NCI-H1417 (cell line): ENCODE results near the gene IL13.
A peak's percentile ranks its signal among the peaks of the same experiment; 100 is the strongest.
"Not testable (repeated sequence)": the region's sequence is repeated elsewhere in the genome, so short reads cannot be mapped to it uniquely, and the experiment has no call there.

Experiments
- DNase-seq, 3 experiments: peaks; one replicate each; lab custom pipeline; 2025; lab: John Stamatoyannopoulos, UW

Gene IL13

DNA sequence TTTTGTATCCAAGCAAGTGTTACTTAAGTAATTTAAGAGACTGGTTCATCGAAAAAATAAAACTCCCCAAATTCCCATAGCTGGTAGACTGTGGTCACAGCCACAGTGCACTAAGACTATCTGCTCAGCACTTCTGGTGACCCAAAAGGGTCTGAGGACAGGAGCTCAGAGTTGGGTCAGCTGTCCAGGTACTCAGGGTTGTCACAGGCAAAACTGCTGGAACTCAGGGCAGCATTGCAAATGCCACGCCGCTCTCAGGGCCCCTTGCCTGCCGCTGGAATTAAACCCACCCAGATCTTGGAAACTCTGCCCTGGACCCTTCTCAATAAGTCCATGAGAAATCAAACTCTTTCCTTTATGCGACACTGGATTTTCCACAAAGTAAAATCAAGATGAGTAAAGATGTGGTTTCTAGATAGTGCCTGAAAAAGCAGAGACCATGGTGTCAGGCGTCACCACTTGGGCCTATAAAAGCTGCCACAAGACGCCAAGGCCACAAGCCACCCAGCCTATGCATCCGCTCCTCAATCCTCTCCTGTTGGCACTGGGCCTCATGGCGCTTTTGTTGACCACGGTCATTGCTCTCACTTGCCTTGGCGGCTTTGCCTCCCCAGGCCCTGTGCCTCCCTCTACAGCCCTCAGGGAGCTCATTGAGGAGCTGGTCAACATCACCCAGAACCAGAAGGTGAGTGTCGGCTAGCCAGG is at the start of gene IL13:
IL13 (plus strand) TSS at position 498 of the 705 bp plus-strand sequence; CDS start at position 512, 14 bp downstream.
- no peak for DNase-seq

DNA sequence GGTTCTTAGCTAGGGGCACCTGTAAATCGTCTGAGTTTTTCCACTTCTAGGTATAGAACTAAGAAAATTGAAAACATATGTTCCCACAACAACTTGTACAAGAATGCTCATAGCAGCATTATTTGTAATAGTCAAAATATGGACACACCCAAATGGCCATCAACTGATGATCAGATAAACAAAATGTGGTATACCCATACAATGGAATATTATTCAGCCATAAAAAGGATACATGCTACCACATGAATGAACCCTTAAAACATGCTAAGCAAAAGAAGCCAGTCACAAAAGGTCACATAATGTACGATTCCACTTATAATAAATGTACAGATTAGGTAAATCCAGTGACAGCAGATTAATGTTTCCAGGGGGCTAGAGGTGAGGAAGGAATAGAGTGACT is 46.0 kb upstream of the IL13 start:
- DNase-seq: no peak

DNA sequence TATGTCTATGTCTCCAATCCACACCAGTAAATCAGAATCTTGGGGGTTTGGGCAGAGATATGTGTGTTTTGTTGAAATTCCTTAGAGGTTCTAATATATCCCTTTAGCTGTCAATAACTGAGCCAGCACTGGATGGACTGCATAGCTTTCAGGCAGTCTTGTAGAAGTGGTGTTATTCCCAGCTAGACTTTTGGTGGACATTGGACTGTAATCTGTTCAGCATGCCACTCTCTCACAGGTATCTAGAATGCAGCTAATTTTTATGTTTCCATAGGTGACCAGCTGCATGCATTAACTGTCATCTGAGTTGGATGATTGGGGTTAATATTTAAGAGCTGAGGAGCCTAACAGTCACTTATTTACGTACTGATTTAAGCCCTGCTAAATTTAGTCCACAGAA is 45.1 kb upstream of the IL13 start:
- DNase-seq: no peak

DNA sequence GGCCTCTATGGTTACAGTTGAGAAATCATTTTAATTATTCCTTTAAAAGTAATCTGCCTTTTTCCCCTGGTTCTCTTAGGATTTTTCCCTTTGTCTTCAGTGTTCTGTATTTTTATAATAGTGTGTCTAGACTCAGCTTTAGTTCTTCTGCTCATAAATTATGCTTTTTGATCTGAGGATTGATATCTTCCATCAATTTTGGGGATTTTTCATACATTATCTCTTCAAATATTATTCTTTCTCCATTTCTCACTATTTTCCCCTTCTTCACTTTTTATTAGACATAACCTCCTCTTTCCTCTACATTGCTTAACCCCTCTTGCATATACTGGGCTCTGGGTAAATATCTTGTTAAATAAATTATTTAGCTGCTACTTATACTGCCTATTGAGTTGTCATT is 36.3 kb upstream of the IL13 start:
- DNase-seq: no peak

DNA sequence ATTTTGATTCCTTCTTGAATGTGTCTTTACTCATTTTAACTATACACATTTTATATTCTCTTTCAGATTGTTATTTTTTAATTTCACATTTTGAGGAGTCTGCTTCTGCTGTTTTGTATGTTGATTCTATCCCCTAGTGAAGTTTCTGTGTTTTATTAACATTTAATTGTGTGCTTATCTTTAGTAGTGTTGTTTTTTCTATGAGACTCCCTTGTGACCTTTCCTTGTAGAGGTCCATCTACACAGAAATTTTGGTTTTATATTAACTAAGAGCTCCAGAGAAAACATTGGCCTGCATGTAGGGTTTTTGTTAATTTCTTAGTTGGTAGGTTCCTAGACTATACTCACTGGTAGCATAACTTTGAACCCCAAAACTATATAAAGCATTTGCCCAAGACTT is 35.4 kb upstream of the IL13 start:
- no peak for DNase-seq

DNA sequence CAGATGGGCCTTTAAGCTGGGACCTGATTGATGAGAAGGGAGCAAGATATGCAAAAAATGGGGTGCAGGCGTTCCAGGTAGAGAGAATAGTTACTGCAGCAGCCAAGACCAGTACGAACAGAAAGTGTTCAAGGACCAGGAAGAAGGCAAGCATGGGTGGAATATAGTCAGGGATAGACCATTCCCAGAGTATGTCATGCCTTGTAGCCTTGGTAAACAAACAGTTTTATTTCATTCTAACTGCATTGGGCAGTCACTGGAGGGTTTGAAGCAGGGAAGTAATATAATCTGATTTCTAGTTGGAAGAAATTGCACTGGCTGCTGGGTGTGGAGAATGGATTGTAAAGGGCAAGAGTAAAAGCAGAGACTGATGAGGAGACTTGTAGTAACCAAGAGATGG is 30.5 kb upstream of the IL13 start:
- DNase-seq: no peak

DNA sequence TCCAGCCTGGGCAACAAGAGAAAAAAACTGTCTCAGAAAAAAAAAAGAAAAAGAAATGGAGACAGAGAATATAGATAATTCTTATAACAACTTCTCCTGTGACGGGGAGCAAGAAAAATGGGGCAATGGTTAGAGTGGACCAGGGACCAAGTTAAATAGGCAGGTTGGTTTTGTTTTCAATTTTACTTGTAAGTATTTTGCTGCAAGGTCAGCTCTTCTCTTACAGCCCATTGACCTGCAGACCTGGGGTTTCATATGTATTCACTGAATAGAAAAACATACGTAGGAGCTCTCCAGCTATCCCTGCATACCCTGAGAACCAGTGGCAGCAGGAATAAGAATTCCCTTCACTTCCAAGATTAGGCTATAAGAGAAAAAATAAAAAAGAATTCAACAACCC is 29.2 kb upstream of the IL13 start:
- DNase-seq: no peak

DNA sequence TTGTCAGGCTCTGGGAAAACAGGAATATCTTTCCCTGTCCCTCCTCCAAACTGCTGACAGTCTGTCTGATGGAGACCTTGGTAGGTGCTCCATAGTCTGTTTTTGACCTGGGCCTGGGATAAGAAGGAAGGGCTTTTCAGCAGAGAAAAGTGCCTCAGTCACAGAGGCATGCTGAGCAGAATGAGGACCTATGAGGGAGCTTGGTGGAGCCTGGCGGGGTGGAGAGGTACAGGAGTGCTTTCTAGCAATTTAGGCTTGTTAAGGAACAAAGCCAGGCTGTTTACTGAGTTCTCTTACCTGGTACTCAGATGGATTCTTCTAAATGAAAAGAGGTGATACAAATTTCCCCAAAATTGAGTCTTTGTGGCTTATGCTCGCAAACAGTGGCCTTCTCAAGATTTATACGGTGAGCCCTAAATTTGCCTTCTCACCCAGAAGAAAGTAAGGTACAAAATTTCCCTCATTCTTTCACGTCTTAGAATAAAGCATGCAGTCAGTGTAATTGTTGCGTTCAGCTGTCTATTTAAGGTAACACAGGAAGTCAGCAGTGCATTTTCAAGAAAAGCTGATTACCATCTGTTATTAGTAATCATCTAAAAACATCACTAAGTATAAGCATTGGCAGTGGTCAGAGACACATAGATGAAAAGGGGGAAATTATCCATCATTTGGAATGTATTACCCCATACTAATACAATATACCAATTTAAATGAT is 28.6 kb upstream of the IL13 start:
- peak in 1 of 3 experiments; percentile 10 for DNase-seq

DNA sequence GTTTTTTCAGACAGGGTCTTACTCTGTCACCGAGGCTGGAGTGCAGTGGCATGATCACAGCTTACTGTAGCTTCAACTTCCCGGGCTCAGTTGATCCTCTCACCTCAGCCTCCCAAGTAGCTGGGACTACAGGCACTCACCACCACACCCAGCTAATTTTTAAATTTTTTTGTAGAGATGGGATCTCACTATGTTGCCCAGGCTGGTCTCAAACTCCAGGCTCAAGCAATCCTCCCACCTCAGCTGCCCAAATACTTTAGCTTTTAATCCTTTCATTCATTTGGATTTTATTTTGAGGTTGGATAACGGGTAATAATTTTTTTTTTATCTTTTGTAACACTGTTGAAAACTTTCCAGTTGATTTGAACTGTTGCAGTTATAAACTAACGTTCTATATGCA is 24.4 kb upstream of the IL13 start:
- DNase-seq: not testable (repeated sequence)

DNA sequence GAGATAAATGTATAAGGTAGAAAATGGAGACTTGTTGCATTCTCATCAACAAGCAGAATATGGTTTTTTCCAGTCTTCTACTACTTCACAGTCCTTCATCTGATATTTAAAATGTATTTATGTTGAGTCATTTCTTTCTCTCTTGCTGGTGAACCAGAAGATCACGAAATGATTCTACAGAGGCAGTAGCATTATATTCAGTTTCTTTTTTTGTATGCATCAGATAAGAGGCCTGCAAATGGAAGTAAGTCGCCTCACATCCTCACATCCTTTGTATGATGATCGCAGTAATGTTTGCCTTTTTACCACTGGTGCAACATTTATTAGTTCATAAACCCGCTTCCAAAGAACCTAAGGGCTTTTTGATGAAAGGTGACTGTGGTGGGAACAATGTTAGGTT is 22.1 kb upstream of the IL13 start:
- DNase-seq: no peak

DNA sequence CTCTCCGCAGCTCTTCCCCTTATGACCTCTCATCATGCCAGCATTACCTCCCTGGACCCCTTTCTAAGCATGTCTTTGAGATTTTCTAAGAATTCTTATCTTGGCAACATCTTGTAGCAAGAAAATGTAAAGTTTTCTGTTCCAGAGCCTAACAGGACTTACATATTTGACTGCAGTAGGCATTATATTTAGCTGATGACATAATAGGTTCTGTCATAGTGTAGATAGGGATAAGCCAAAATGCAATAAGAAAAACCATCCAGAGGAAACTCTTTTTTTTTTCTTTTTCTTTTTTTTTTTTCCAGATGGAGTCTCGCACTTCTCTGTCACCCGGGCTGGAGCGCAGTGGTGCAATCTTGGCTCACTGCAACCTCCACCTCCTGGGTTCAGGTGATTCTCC is 20.7 kb upstream of the IL13 start:
- no peak for DNase-seq

DNA sequence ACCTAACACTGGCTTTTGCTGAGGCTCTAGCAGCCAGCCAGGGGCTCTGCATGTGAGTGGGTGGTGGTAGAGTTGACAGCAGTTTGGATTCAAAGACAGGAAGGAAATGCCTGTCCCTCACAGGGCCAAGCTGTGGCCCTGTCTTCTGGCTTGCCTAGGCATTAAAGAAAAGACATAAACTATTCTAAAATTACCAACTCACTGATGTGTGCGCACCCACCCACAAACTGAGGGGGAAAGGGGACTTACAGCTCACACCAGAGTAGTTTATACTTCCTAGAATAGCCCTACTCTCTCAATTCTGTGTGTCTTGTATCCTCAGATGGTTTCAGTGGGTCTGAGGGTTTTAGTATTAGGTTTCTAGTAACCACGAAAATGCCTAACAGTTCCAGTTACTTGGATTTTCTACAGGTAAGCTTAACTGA is 18.3 kb upstream of the IL13 start:
- DNase-seq: no peak

DNA sequence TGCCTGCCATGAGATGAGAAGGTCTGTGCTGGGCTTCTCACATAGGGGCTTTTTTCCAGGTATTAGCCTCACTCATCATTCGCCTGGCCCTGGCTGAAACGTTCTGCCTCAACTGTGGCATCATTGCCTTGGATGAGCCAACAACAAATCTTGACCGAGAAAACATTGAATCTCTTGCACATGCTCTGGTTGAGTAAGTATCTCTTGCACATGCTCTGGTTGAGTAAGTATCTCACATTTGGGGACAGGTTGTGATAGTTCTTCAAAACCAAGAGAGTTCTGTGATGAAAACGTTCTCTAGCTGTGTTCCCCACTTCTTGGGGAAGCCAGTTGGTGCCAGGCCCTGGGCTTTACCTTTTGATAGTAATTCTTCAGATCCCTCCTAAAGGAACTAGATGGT is 17.4 kb upstream of the IL13 start:
- no peak for DNase-seq

DNA sequence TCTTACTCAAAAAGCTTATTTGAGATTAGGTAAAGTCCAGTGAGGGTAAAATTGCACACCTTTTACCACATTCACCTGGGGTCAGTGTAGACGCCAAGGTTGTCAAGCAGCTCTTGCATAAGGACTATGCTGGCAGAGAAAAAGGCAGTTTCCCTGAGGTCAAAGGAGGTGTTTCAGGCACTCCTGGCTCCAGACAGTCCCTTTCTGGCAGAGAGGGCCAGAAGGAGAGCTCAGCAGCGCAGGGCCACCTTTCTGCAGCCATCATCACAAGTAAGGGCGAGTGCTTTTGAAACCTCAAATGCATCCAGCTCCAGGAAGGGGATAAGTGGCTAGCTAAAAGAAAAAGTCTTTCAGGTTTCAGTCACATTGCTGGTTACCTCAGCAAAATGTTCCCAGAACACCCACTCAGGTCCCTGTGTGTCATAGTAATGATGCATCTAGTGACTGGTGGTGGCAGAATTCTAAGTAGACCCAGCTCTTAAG is 16.7 kb upstream of the IL13 start:
- no peak for DNase-seq

DNA sequence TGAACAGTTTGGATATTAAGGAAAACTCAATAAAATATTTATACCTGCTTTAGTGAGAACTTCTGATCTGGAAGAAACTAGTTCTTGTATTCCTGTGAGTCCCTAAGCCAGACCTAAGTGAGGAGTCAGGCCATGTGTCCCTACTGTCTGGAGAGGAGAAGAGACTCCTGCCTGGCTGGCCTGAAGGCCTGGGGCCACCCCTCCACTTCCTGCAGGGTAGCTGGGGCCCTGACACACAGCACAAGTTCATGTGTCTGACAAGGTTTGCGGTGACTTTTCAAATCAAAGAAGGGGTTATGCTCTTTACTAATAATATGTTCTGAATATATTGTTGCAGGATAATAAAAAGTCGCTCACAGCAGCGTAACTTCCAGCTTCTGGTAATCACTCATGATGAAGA is 16.1 kb upstream of the IL13 start:
- no peak for DNase-seq

DNA sequence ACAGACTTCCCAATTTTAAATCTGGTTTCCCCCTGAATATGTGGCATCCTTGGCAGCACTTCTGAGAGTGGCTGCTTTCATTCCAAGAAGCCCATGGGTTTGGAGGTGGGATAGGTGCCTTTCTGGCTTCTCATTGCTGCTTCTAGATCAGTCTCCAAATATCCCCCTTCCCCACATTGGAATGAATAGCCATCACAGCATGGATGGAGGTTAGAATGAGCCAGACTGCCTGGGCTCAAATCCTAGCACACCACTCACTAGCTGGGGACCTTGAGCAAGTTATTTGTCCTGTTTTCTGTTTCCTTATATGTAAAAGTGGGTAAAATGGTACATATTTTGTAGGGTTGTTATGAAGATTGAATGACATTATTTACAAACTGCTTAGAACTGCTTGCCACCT is 13.8 kb upstream of the IL13 start:
- DNase-seq: no peak

DNA sequence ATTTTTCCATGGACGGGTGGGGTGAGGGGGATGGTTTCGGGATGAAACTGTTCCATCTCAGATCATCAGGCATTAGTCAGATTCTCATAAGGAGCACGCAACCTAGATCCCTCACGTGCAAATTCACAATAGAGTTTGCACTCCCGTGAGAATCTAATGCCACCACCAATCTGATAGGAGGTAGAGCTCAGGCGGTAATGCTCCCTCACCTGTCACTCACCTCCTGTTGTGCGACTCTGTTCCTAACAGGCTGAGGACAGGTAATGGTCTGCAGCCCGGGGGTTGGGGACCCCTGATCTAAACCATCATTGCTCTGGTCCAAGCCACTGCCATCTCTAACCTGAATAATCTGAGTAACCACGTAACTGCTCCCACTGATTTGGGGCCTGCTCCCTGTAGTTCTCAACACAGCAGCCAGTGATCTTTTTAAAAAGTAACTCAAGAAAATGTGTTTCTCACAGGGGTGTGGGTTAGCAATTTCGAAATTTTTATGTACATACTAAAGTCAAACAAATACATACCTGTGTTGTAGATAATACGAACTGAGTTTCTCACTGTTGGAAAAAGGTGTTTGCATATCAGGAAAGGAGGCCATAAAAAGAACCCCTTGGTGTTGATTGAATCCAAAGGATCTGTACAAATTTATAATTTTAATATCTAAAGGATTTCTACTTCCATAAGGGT is 11.2 kb upstream of the IL13 start:
- no peak for DNase-seq

DNA sequence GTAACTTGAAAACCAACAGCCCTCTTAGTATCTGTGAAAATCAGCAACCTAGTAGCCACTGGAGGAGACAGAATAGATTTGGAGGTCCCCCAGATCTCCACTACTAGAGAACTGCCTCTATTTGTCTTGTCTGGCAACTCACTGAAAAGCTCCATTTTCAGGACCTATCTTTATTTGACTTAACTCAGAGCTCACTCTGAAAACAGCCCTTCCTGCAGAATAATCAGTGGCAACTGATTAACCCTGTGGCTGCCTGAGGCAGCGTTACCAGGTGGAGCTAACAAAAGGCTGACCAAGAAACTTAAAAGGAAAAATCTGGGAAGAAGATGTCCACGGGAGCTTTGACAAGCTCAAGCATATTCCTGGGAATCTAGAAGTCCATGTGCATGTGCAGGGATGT is 10.5 kb upstream of the IL13 start:
- DNase-seq: no peak

DNA sequence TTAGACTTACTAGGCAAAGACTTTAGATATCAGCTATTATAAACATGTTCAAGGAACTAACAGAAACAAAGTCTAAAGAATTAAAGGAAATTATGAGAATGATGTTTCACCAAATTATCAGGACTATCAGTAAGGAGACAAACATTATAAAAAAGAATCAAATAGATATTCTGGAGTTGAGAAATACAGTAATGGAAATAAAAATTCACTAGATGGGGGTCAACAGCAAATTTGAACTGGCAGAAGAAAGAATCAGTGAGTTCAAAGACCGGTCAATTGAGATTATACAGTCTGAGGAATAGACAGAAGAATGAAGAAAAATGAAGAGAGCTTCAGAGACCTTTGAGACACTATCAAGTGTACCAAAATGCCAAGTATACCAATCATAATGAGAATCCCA is 9.6 kb upstream of the IL13 start:
- no peak for DNase-seq

DNA sequence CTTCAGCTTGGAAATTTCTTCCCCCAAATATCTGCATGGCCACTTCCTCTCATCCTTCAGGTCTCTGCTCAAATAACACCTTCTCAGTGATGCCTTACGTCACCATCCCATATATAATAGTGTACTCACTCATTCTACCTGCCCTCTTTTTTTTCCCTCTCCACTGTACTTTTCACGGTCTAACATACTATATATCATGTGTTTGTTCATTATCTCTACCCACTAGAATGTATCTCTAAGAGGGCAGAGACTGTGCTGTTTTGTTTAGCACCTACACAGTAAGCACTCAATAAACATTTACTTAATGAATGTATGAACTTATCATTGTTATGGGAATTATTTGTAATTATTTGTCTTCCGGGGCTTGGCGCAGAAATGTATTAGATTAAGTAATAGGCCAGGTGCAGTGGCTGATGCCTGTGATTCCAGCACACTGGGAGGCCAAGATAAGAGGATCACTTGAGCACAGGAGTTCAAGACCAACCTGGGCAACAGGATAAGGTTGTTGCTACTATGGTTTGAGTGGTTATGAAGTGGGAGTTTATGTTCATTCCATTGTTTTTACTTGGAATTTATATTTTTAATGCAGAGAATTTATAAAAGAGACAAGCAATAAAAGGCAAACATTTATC is 6.0 kb upstream of the IL13 start:
- no peak for DNase-seq

DNA sequence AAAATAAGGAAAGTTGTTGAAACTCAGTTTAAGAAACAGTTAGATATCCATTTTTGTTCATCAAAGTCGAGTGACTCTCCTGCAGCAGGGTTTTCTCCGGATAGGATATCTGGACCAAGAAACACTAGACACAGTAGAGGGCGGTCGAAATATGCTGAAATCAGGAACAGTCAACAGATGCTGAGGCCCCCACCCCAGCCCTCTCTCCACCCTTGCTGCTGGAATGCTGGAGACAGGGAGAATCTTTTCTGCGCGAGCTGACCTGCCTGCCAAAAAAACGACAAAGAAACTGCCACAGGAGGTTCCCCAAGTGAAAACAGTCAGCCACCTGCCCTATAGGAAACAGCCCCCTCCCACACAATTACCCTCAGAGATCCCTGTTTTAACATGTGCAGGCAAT is 4.3 kb upstream of the IL13 start:
- DNase-seq: no peak
